PC-3 (cell line): ENCODE measurements around the gene HMCN1. TPM values are rescaled to one million over a fixed set of nuclear protein-coding genes. Genes with fewer than 3 reads are reported as not detected.

Experiments used
- ATAC-seq: fragments of 200-7000 bp; cut with Tn5 transposase; 2 replicates; pipeline ENCODE4 v1.9.1; 2020; ENCODE audit warnings: mild to moderate bottlenecking, moderate library complexity
- BruUV-seq: library from RNA; stranded (reverse); fragments of 400-500 nt; replicated peaks from 2 replicates; lab custom pipeline; 2021; lab: Mats Ljungman, UMichigan
- CTCF ChIA-PET: fragments of 300-600 bp; sonication (Branson Sonifier 250); formaldehyde crosslinking; loops from one replicate; lab custom pipeline; 2022; ENCODE audit warnings: antibody characterized with exemption; lab: Charles Lee
- POLR2A ChIA-PET: fragments of 300-600 bp; sonication (Branson Sonifier 250); formaldehyde crosslinking; loops from one replicate; lab custom pipeline; 2022; ENCODE audit warnings: antibody characterized with exemption; ENCODE audit not compliant: unreplicated experiment; lab: Charles Lee
- DNase-seq: peaks from one replicate; pipeline ENCODE4 v3.0.0-alpha.2; 2015
- H2AFZ ChIP-seq: fragments of 300-600 bp; sonication (generic); 2 replicates; pipeline ENCODE4 v1.6.0; 2016; ENCODE audit warnings: antibody characterized with exemption, low read length
- H3F3A ChIP-seq: fragments of 300-600 bp; sonication (generic); one replicate; pipeline ENCODE4 v1.6.0; 2017; ENCODE audit warnings: antibody characterized with exemption, low read length, control low read depth, mild to moderate bottlenecking; ENCODE audit not compliant: unreplicated experiment
- H3K27ac ChIP-seq: fragments of 300-600 bp; sonication (generic); 2 replicates; pipeline ENCODE4 v1.5.1; 2016; ENCODE audit warnings: mild to moderate bottlenecking, low read length
- H3K27me3 ChIP-seq: fragments of 300-600 bp; sonication (generic); 2 replicates; pipeline ENCODE4 v1.6.1; 2016; ENCODE audit warnings: low read length, mixed read lengths
- H3K36me3 ChIP-seq: fragments of 300-600 bp; sonication (generic); 2 replicates; pipeline ENCODE4 v1.6.1; 2016; ENCODE audit warnings: low read depth, mixed run types, low read length, mixed read lengths
- H3K4me1 ChIP-seq: fragments of 300-600 bp; sonication (generic); 2 replicates; pipeline ENCODE4 v1.5.1; 2016; ENCODE audit warnings: low read length; ENCODE audit not compliant: insufficient read depth
- H3K4me2 ChIP-seq: fragments of 300-600 bp; sonication (generic); 2 replicates; pipeline ENCODE4 v1.6.0; 2016; ENCODE audit warnings: low read length
- H3K4me3 ChIP-seq: fragments of 300-600 bp; sonication (generic); 2 replicates; pipeline ENCODE4 v1.5.1; 2016; ENCODE audit warnings: mild to moderate bottlenecking, low read length, mixed read lengths
- H3K79me2 ChIP-seq: fragments of 300-600 bp; sonication (generic); 2 replicates; pipeline ENCODE4 v1.6.1; 2017; ENCODE audit warnings: low read length, mixed read lengths
- H3K9ac ChIP-seq: fragments of 300-600 bp; sonication (generic); 2 replicates; pipeline ENCODE4 v1.6.0; 2016; ENCODE audit warnings: mild to moderate bottlenecking, low read length
- H3K9me2 ChIP-seq: fragments of 300-600 bp; sonication (generic); replicated peaks from 2 replicates; pipeline ENCODE4 v1.6.1; 2016; ENCODE audit warnings: mixed run types, low read length, mixed read lengths
- H3K9me3 ChIP-seq: fragments of 300-600 bp; sonication (generic); 2 replicates; pipeline ENCODE4 v1.6.1; 2016; ENCODE audit warnings: low read length, mixed read lengths
- H4K20me1 ChIP-seq: fragments of 300-600 bp; sonication (generic); 2 replicates; pipeline ENCODE4 v1.6.1; 2016; ENCODE audit warnings: low read length, mixed read lengths
- CTCF ChIP-seq: fragments of 300-600 bp; sonication (generic); conservative IDR thresholded peaks from 2 replicates; pipeline ENCODE4 v1.5.1; 2017; ENCODE audit warnings: antibody characterized with exemption, low read depth, mild to moderate bottlenecking, low read length
- EZH2 ChIP-seq: fragments of 300-600 bp; sonication (generic); IDR thresholded peaks from one replicate; pipeline ENCODE4 v1.6.1; 2017; ENCODE audit warnings: antibody characterized with exemption, mild to moderate bottlenecking, low read length; ENCODE audit not compliant: unreplicated experiment
- EZH2phosphoT487 ChIP-seq: fragments of 300-600 bp; sonication (generic); IDR thresholded peaks from 2 replicates; pipeline ENCODE4 v1.6.1; 2018; ENCODE audit warnings: mild to moderate bottlenecking, antibody characterized with exemption, low read length, borderline replicate concordance
- intact Hi-C: fragments of 100-400 bp; cut with micrococcal nuclease; formaldehyde crosslinking; loops from 2 replicates; pipeline ENCODE4 v1.9.0; 2023
- total RNA-seq: library from RNA; depleted of rRNA; stranded (reverse); fragments of >200 nt; gene quantifications from 2 replicates; pipeline ENCODE4 v1.2.3, GENCODE V29; 2014

HMCN1 gene
- total RNA-seq, 1 experiment from 2014 or later: 0.66 TPM

GRCh38 chr1:186142916-186143315 lies 408.7 kb downstream of the HMCN1 start:
- no peaks in the 10 kb centered on the region for H3K9me3 ChIP-seq
- H3K79me2 ChIP-seq: no peaks in the 10 kb centered on the region
- H3K27ac ChIP-seq: no peak overlapping the region
- H3K4me3 ChIP-seq: no peak overlapping the region
- no peaks in the 10 kb centered on the region for H3K36me3 ChIP-seq
- H3K9ac ChIP-seq: no peak overlapping the region
- DNase-seq: no peak
- ChIA-PET POLR2A (no interaction called here), CTCF (no interaction called here)
- no peaks in the 10 kb centered on the region for H3F3A ChIP-seq
- no peaks in the 10 kb centered on the region for H3K27me3 ChIP-seq
- TF ChIP-seq EZH2 (no peak), EZH2phosphoT487 (no peak), CTCF (no peak)
- H3K9me2 ChIP-seq: no peaks in the 10 kb centered on the region
- H4K20me1 ChIP-seq: no peaks in the 10 kb centered on the region
- intact Hi-C loops: no loop called here
- no peak overlapping the region for H2AFZ ChIP-seq
- no peaks in the 10 kb centered on the region for H3K4me1 ChIP-seq
- BruUV-seq: no TSS peak
- H3K4me2 ChIP-seq: no peak overlapping the region
- no peak for ATAC-seq

GRCh38 chr1:186143481-186143880 lies 409.3 kb downstream of the HMCN1 start:
- no peaks in the 10 kb centered on the region for H3K9me2 ChIP-seq
- no peaks in the 10 kb centered on the region for H4K20me1 ChIP-seq
- H3K9ac ChIP-seq: no peak overlapping the region
- H3K27ac ChIP-seq: no peak overlapping the region
- POLR2A ChIA-PET: interaction anchor here (0.6 kb wide), 1 partner anchor 331 kb away, joined by 4 read pairs; no protein-coding TSS in a partner anchor
- H2AFZ ChIP-seq: no peak overlapping the region
- no peak for ATAC-seq
- no peaks in the 10 kb centered on the region for H3K36me3 ChIP-seq
- H3K4me1 ChIP-seq: no peaks in the 10 kb centered on the region
- H3K79me2 ChIP-seq: no peaks in the 10 kb centered on the region
- no peaks in the 10 kb centered on the region for H3F3A ChIP-seq
- intact Hi-C loops: no loop called here
- H3K4me2 ChIP-seq: no peak overlapping the region
- TF ChIP-seq EZH2: no peak
- no peak for TF ChIP-seq CTCF
- no peak for TF ChIP-seq EZH2phosphoT487
- H3K9me3 ChIP-seq: no peaks in the 10 kb centered on the region
- H3K27me3 ChIP-seq: no peaks in the 10 kb centered on the region
- no peak overlapping the region for H3K4me3 ChIP-seq
- CTCF ChIA-PET: no interaction called here
- DNase-seq: no peak
- no TSS peak for BruUV-seq

- DNase-seq (no peak), ATAC-seq (no peak)
- intact Hi-C loops: no loop called here
- TF ChIP-seq EZH2: no peak
- Histone ChIP-seq H3K4me3 (no peak overlapping the region), H3K27me3 (no peaks in the 10 kb centered on the region), H3K4me2 (no peak overlapping the region), H2AFZ (no peak overlapping the region), H3K4me1 (no peaks in the 10 kb centered on the region), H3K9me2 (no peaks in the 10 kb centered on the region), H3K9me3 (no peaks in the 10 kb centered on the region), H3K79me2 (no peaks in the 10 kb centered on the region), H3K27ac (no peak overlapping the region), H3F3A (no peaks in the 10 kb centered on the region), H3K36me3 (no peaks in the 10 kb centered on the region), H3K9ac (no peak overlapping the region), H4K20me1 (no peaks in the 10 kb centered on the region)
- CTCF ChIA-PET: no interaction called here
- POLR2A ChIA-PET: no interaction called here
- no TSS peak for BruUV-seq
Observed at GRCh38 chr1:186144505-186144904, 410.3 kb downstream of the HMCN1 start.
